ENCODE data around the gene IFI27L2.

- TF ChIP-seq POLR2A (IDR thresholded peaks at IDR 0.05) (no peak), CTCF (IDR thresholded peaks at IDR 0.05) (no peak)
Measured at GRCh38 chr14:94152676-94153075, 23.3 kb upstream of the IFI27L2 start.
